ENCODE measurements around the gene RGS7BP.

Gene RGS7BP

GRCh38 chr5:64507264-64507605 lies 1.4 kb downstream of the RGS7BP start:
- TF ChIP-seq CTCF (IDR thresholded peaks at IDR 0.05) = no peak
- Histone ChIP-seq H3K9me3 (ENCODE audit: control insufficient read depth, low read length) (no peaks in the 10 kb centered on the region), H3K27me3 (ENCODE audit: control insufficient read depth, insufficient read depth, low read length) (peaks cover 2% of the 10 kb centered on the region), H3K79me2 (no peaks in the 10 kb centered on the region), H3K4me1 (peaks cover 3% of the 10 kb centered on the region), H3K27ac (no peak overlapping the region), H3K4me2 (ENCODE audit: low read length) (no peak overlapping the region), H3K9ac (no peak overlapping the region), H2AFZ (peak overlapping the region; percentile 71), H3K4me3 (ENCODE audit: low read depth, low read length) (no peak overlapping the region), H3K36me3 (ENCODE audit: control insufficient read depth, insufficient read depth, low read length) (no peaks in the 10 kb centered on the region)

GRCh38 chr5:64509828-64510227 lies 4.0 kb downstream of the RGS7BP start:
- peaks cover 3% of the 10 kb centered on the region for H3K4me1 ChIP-seq
- H3K4me2 ChIP-seq (ENCODE audit: low read length) = no peak overlapping the region
- TF ChIP-seq CTCF (IDR thresholded peaks at IDR 0.05) = no peak
- H3K79me2 ChIP-seq = no peaks in the 10 kb centered on the region
- H3K9ac ChIP-seq = no peak overlapping the region
- peaks cover under 1% of the 10 kb centered on the region for H3K27me3 ChIP-seq (ENCODE audit: control insufficient read depth, insufficient read depth, low read length)
- H3K4me3 ChIP-seq (ENCODE audit: low read depth, low read length) = no peak overlapping the region
- H3K36me3 ChIP-seq (ENCODE audit: control insufficient read depth, insufficient read depth, low read length) = no peaks in the 10 kb centered on the region
- H3K9me3 ChIP-seq (ENCODE audit: control insufficient read depth, low read length) = no peaks in the 10 kb centered on the region
- H2AFZ ChIP-seq = no peak overlapping the region
- H3K27ac ChIP-seq = no peak overlapping the region

GRCh38 chr5:64513492-64513891 lies 7.7 kb downstream of the RGS7BP start:
- H3K9me3 ChIP-seq (ENCODE audit: control insufficient read depth, low read length) = no peaks in the 10 kb centered on the region
- H3K4me3 ChIP-seq (ENCODE audit: low read depth, low read length) = no peak overlapping the region
- no peak overlapping the region for H3K4me2 ChIP-seq (ENCODE audit: low read length)
- no peak overlapping the region for H2AFZ ChIP-seq
- no peak overlapping the region for H3K27ac ChIP-seq
- H3K27me3 ChIP-seq (ENCODE audit: control insufficient read depth, insufficient read depth, low read length) = no peaks in the 10 kb centered on the region
- H3K36me3 ChIP-seq (ENCODE audit: control insufficient read depth, insufficient read depth, low read length) = no peaks in the 10 kb centered on the region
- H3K4me1 ChIP-seq = no peaks in the 10 kb centered on the region
- no peak overlapping the region for H3K9ac ChIP-seq
- no peak for TF ChIP-seq CTCF (IDR thresholded peaks at IDR 0.05)
- H3K79me2 ChIP-seq = no peaks in the 10 kb centered on the region

- Histone ChIP-seq H3K9ac (no peak overlapping the region), H3K4me1 (no peaks in the 10 kb centered on the region), H3K27ac (no peak overlapping the region), H3K4me2 (ENCODE audit: low read length) (no peak overlapping the region), H2AFZ (no peak overlapping the region), H3K9me3 (ENCODE audit: control insufficient read depth, low read length) (no peaks in the 10 kb centered on the region), H3K4me3 (ENCODE audit: low read depth, low read length) (no peak overlapping the region), H3K27me3 (ENCODE audit: control insufficient read depth, insufficient read depth, low read length) (no peaks in the 10 kb centered on the region), H3K79me2 (no peaks in the 10 kb centered on the region), H3K36me3 (ENCODE audit: control insufficient read depth, insufficient read depth, low read length) (no peaks in the 10 kb centered on the region)
- TF ChIP-seq CTCF (IDR thresholded peaks at IDR 0.05) = no peak
Observed at GRCh38 chr5:64514612-64515011, 8.8 kb downstream of the RGS7BP start.

- Histone ChIP-seq H2AFZ (no peak overlapping the region), H3K4me1 (no peaks in the 10 kb centered on the region), H3K4me3 (ENCODE audit: low read depth, low read length) (no peak overlapping the region), H3K36me3 (ENCODE audit: control insufficient read depth, insufficient read depth, low read length) (no peaks in the 10 kb centered on the region), H3K27me3 (ENCODE audit: control insufficient read depth, insufficient read depth, low read length) (no peaks in the 10 kb centered on the region), H3K79me2 (no peaks in the 10 kb centered on the region), H3K4me2 (ENCODE audit: low read length) (no peak overlapping the region), H3K9ac (no peak overlapping the region), H3K27ac (no peak overlapping the region), H3K9me3 (ENCODE audit: control insufficient read depth, low read length) (no peaks in the 10 kb centered on the region)
- no peak for TF ChIP-seq CTCF (IDR thresholded peaks at IDR 0.05)
Observed at GRCh38 chr5:64516216-64516615, 10.4 kb downstream of the RGS7BP start.

All from parathyroid adenoma (tissue), 2 donors.